ENCODE results near the gene CD2.

Gene CD2

GRCh38 chr1:116811321-116811720, 57.1 kb downstream of the CD2 start:
- Histone ChIP-seq H3K23ac (ENCODE audit: low read length) (no peak overlapping the region), H2BK5ac (ENCODE audit: low read length) (no peak overlapping the region), H2BK120ac (ENCODE audit: low read depth, low read length) (no peak overlapping the region), H3K27me3 (ENCODE audit: insufficient read depth, low read length, poor library complexity) (no peaks in the 10 kb centered on the region), H3K79me1 (ENCODE audit: low read length) (no peaks in the 10 kb centered on the region), H3K4ac (ENCODE audit: low read depth, low read length) (no peak overlapping the region), H2AK5ac (ENCODE audit: low read length) (no peak overlapping the region), H3K4me3 (ENCODE audit: low read length) (no peak overlapping the region), H2BK15ac (replicated peaks; ENCODE audit: low read depth) (no peak overlapping the region), H3K36me3 (ENCODE audit: control insufficient read depth, insufficient read depth, low read length) (no peaks in the 10 kb centered on the region), H3K56ac (ENCODE audit: low read length) (no peak overlapping the region), H3K4me2 (ENCODE audit: low read length) (no peak overlapping the region), H4K8ac (ENCODE audit: low read depth, low read length) (no peak overlapping the region), H3K27ac (ENCODE audit: low read depth, low read length) (no peak overlapping the region), H4K5ac (ENCODE audit: low read length) (no peak overlapping the region), H3K4me1 (ENCODE audit: control insufficient read depth, low read depth, low read length) (no peaks in the 10 kb centered on the region), H3K18ac (ENCODE audit: low read length) (no peak overlapping the region), H3K9ac (ENCODE audit: low read length) (no peak overlapping the region), H3K79me2 (ENCODE audit: control insufficient read depth, insufficient read depth, low read length) (no peaks in the 10 kb centered on the region)
- DNase-seq, result no peak
- no CpG with 5 or more reads among the region's 1 CpG for WGBS (ENCODE audit: extremely low coverage, insufficient coverage, low lambda C conversion rate)

GRCh38 chr1:116814926-116815723, 60.9 kb downstream of the CD2 start:
- no peaks in the 10 kb centered on the region for H3K79me2 ChIP-seq (ENCODE audit: control insufficient read depth, insufficient read depth, low read length)
- H2BK120ac ChIP-seq (ENCODE audit: low read depth, low read length), result no peak overlapping the region
- no peaks in the 10 kb centered on the region for H3K27me3 ChIP-seq (ENCODE audit: insufficient read depth, low read length, poor library complexity)
- H3K4me1 ChIP-seq (ENCODE audit: control insufficient read depth, low read depth, low read length), result no peaks in the 10 kb centered on the region
- no peaks in the 10 kb centered on the region for H3K79me1 ChIP-seq (ENCODE audit: low read length)
- H3K4me3 ChIP-seq (ENCODE audit: low read length), result no peak overlapping the region
- H3K36me3 ChIP-seq (ENCODE audit: control insufficient read depth, insufficient read depth, low read length), result no peaks in the 10 kb centered on the region
- H3K27ac ChIP-seq (ENCODE audit: low read depth, low read length), result no peak overlapping the region
- H3K18ac ChIP-seq (ENCODE audit: low read length), result no peak overlapping the region
- DNase-seq, result no peak
- H2BK15ac ChIP-seq (replicated peaks; ENCODE audit: low read depth), result no peak overlapping the region
- no peak overlapping the region for H3K9ac ChIP-seq (ENCODE audit: low read length)
- H2BK5ac ChIP-seq (ENCODE audit: low read length), result no peak overlapping the region
- no peak overlapping the region for H3K56ac ChIP-seq (ENCODE audit: low read length)
- H4K8ac ChIP-seq (ENCODE audit: low read depth, low read length), result no peak overlapping the region
- no peak overlapping the region for H3K4me2 ChIP-seq (ENCODE audit: low read length)
- WGBS (ENCODE audit: extremely low coverage, insufficient coverage, low lambda C conversion rate), result no CpG with 5 or more reads among the region's 4 CpGs
- no peak overlapping the region for H3K23ac ChIP-seq (ENCODE audit: low read length)
- H4K5ac ChIP-seq (ENCODE audit: low read length), result no peak overlapping the region
- no peak overlapping the region for H3K4ac ChIP-seq (ENCODE audit: low read depth, low read length)
- H2AK5ac ChIP-seq (ENCODE audit: low read length), result no peak overlapping the region

GRCh38 chr1:116817582-116818064, 63.4 kb downstream of the CD2 start:
- H3K36me3 ChIP-seq (ENCODE audit: control insufficient read depth, insufficient read depth, low read length), result no peaks in the 10 kb centered on the region
- peak; percentile 96 for DNase-seq
- H3K79me2 ChIP-seq (ENCODE audit: control insufficient read depth, insufficient read depth, low read length), result no peaks in the 10 kb centered on the region
- H3K56ac ChIP-seq (ENCODE audit: low read length), result no peak overlapping the region
- H2BK5ac ChIP-seq (ENCODE audit: low read length), result no peak overlapping the region
- H3K27ac ChIP-seq (ENCODE audit: low read depth, low read length), result no peak overlapping the region
- no peak overlapping the region for H3K18ac ChIP-seq (ENCODE audit: low read length)
- WGBS (ENCODE audit: extremely low coverage, insufficient coverage, low lambda C conversion rate), result no CpG with 5 or more reads among the region's 2 CpGs
- no peaks in the 10 kb centered on the region for H3K79me1 ChIP-seq (ENCODE audit: low read length)
- no peaks in the 10 kb centered on the region for H3K4me1 ChIP-seq (ENCODE audit: control insufficient read depth, low read depth, low read length)
- H4K8ac ChIP-seq (ENCODE audit: low read depth, low read length), result no peak overlapping the region
- H2BK15ac ChIP-seq (replicated peaks; ENCODE audit: low read depth), result no peak overlapping the region
- no peak overlapping the region for H4K5ac ChIP-seq (ENCODE audit: low read length)
- no peak overlapping the region for H3K4ac ChIP-seq (ENCODE audit: low read depth, low read length)
- H3K9ac ChIP-seq (ENCODE audit: low read length), result no peak overlapping the region
- H3K4me2 ChIP-seq (ENCODE audit: low read length), result no peak overlapping the region
- H3K23ac ChIP-seq (ENCODE audit: low read length), result no peak overlapping the region
- no peak overlapping the region for H2AK5ac ChIP-seq (ENCODE audit: low read length)
- no peak overlapping the region for H3K4me3 ChIP-seq (ENCODE audit: low read length)
- H3K27me3 ChIP-seq (ENCODE audit: insufficient read depth, low read length, poor library complexity), result no peaks in the 10 kb centered on the region
- no peak overlapping the region for H2BK120ac ChIP-seq (ENCODE audit: low read depth, low read length)

Measured in mesendoderm (in vitro differentiated cells).